HuH-7.5 (cell line): ENCODE data around the gene FCHSD2.
"Not testable (repeated sequence)": the region's sequence is repeated elsewhere in the genome, so short reads cannot be mapped to it uniquely, and the experiment has no call there.

Experiments
- DNase-seq: peaks from one replicate; pipeline ENCODE4 v3.0.0; 2011; ENCODE audit warnings: low spot score

FCHSD2 gene

DNA sequence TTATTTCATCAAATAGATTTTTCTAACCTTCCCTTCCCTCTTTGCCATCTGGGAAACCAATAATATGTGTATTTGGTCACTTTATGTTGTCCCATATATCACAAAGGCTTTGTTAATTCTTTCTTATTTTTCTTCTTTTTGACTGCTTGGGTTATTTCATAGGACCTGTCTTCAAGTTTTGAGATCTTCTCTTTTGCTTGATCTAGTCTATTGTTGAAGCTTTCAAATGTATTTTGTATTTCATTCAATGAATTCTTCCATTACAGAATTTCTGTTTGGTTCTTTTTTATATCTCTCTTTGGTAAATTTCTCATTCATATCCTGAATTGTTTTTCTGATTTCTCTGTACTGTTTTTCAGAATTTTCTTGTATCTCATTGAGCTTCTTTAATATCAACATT lies 132.1 kb downstream of the FCHSD2 start:
- DNase-seq: no peak

DNA sequence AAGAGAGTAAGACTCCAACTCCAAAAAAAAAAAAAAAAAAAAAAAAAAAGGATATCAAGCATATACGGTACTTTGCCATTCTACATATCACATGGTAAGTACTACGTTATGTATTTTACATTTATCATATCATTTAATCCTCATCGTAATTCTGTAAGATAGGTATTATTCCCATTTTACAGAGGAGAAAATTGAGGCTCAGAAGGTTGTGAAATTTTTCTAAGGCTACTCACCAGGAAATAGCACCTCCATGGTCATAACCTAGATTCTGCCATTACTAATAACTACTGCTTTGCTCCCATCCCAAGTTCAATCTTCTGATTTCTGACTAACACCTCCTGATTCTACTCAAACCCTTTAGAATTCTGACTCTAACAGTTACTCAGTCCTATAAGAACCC lies 138.0 kb downstream of the FCHSD2 start:
- no peak for DNase-seq

DNA sequence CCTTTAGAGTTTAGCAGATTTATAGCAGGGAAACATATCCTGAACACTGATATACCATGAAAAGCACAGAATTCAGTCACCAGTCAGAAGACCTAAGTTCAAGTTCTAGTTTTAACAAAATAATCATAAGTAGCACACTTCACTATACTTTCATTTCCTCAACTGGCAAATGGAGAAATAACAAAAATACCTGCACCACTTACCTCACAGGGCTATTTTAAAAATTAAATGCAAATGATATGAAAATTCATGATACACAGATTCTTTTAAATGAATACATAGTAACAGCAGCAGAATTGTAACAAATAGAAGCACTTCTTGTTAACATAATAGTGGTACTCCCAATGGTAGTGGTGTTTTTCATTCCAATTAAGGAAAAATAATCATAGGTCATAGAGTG lies 139.0 kb downstream of the FCHSD2 start:
- no peak for DNase-seq

- no peak for DNase-seq
These were observed 139.9 kb downstream of the FCHSD2 start for GRCh38 chr11:73002214-73002613.

GRCh38 chr11:73001615-73002014 lies 140.5 kb downstream of the FCHSD2 start:
- no peak for DNase-seq

- no peak for DNase-seq
These were observed 143.4 kb downstream of the FCHSD2 start for GRCh38 chr11:72998676-72999075.

DNA sequence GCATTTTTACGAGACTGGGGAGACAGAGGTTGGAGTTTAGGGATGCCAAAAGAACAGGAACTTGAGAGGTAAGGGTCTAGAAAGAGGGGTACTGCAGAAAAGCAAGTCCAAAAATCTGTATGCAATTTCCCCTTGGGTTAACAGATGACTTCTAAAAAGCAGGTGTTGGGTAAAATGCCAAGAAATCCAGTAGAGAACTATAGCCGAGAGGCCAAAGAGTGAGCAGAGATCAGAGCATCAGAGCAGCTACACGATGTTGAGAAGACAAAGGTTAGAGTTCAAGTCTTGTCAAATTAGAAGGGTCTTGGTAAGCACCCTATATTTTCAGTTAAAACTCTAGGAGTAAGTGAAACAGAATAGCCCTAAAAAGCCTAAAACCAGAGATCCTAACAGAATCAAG lies 145.2 kb downstream of the FCHSD2 start:
- no peak for DNase-seq

DNA sequence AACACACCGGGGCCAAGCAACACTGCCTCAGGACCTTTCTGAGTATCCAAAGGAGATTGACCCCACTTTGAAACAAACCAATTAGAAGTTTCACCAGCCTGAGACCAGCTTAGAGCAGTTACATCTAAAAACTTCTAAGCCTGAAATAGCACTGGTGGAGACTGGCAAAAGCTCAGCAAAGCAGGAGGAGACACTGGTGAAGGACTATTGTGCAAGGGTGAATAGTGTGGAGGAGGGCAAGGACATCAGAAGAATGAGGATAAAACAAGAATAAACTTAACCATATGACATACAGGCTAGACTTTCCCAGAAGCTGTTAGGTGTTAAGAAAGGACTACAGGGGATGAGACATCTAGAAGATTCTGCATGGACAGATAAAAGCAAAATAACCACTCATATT lies 152.4 kb downstream of the FCHSD2 start:
- DNase-seq: no peak

GRCh38 chr11:72988821-72989220 lies 153.3 kb downstream of the FCHSD2 start:
- no peak for DNase-seq

DNA sequence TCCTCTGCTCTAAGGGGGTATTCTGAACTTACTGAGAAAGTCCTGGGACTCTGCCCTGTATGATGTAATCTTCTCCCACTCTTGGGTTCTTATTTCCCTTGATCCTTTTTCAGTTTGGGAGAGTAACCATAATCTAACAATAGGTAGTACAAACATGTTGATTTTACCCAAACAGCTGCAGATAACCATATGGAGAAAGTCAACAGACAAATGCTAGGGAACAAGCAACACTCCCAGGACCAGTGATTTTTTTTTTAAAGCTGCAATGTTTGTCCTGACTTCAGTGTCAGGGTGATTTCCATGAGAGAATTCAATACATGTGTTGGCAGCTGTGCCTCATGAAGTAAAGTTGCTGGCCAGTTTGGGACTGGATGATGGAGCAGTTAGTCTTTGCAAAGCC lies 156.5 kb downstream of the FCHSD2 start:
- peak; percentile 26 for DNase-seq

DNA sequence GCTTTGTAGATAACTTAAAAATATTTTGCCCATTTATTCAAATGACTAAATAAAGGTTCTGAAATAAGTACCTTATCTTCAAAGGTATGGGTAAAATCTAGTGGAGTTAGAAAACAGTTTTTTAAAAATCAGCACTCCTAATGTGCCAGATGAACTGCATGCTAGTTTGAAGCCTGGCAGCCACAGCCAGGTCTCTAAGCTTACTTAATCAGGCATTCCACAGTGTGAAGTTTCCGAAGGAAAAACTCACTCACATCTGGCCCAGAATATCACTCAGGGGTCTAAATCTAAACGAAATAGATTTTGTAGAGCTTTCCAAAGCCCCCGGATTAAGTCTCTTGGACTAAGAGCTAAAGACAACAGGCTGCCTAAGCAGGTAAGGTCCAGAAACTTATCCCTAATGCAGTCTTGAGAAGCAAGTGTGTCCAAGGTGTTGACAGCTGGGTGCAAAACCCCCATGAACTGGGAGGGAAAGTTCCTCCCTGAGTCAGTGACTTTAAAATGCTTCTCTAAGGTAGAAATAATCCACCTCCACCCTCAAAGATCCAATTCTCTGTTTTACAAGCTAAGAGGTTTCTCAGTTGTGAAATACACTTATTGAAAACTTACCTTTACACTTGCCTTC lies 157.6 kb downstream of the FCHSD2 start:
- DNase-seq: no peak

DNA sequence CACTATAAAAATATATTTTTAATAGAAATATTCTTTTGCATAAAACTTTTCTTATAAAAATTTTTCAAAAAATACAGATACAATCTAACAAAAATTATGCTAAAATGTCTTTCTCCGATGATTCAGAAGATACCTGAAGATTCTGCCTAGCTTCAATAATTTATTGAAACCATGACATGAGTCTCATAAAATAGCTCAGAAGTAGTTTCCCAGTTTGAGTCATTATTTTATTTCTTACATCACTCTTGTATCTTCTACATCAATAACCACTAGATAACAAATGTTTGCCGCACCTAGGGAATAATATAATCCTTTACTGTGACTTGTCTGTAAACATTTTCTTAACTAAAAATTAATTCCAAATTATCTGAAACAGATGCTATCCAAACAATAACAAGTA lies 158.6 kb downstream of the FCHSD2 start:
- DNase-seq: no peak

DNA sequence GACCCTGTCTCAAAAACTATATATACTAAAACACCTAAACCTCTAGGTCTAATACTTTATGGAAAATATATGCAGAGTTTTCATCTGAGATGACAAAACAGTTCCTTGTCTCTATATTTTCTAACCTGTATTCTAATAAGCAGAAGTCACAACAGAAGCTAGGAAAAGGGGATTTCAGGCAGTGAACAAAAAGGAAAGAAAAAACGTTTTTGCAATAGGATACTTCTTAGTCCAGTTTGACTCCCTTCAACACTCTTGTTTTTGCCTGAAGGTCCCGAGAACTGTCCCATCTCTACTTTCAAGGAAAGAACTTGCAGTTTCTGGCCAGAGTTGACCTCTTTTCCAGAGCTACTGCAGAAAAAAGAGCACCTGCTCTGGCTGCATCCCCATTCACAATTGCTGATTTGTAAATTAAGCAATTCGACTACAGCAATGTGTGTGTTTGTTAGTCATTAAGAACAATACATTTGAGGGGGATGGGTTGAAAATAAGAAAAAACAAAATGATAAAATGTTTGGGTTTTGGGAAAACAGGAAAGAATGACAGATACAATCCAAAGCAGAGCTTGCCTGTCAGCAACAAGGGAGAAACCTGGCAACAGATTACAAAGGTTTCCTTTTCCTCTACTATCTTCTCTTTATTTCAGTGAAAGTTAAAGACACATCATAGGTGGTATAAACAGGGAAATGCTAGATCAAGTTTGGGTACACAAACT lies 160.0 kb downstream of the FCHSD2 start:
- DNase-seq: no peak

GRCh38 chr11:72981080-72981479 lies 161.0 kb downstream of the FCHSD2 start:
- DNase-seq: no peak

GRCh38 chr11:72977782-72978181 lies 164.3 kb downstream of the FCHSD2 start:
- DNase-seq: not testable (repeated sequence)

DNA sequence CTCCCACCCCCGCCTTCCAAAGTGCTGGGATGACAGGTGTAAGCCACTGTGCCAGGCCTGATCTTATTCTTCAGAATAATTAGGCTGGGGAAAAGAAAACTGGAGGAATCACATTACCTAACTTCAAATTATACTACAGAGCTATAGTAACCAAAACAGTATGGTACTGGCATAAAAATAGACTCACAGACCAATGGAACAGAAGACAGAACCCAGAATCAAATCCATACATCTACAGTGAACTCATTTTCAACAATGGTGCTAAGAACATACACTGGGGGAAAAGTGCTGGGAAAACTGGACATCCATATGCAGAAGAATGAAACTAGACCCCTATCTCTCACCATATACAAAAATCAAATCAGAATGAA lies 165.6 kb downstream of the FCHSD2 start:
- not testable (repeated sequence) for DNase-seq

GRCh38 chr11:72975778-72976521 lies 166.2 kb downstream of the FCHSD2 start:
- no peak for DNase-seq

- DNase-seq: no peak
These were observed 167.5 kb downstream of the FCHSD2 start for GRCh38 chr11:72974487-72975205.

DNA sequence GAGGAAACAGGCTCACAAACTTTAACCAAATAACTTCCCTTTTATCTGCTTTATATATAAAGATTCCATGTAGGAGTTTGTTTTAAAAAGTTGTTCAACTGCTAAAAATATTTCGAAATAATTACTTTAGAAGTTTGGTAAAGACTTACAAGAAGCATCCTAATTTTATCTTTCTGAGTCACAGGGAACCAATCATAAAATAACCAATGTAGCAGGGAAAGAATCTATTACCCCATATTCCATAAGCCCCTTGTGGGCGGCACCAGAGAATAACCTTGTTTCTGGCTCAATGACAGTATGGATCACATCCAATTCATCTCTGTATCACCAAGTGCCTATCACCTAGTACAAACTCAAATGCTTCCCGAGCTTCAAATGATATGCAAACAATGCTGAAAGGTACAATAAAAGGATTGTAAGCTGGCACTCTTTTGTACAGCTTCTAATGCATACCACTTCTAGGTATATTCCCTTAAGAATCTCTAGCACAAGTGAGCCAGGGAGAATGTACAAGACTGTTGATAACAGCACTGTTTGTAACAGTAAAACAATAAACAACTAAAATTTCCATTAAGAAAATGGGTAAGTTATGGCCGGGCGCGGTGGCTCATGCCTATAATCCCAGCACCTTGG lies 169.5 kb downstream of the FCHSD2 start:
- DNase-seq: no peak

- no peak for DNase-seq
These were observed 170.7 kb downstream of the FCHSD2 start for GRCh38 chr11:72971192-72971967.

DNA sequence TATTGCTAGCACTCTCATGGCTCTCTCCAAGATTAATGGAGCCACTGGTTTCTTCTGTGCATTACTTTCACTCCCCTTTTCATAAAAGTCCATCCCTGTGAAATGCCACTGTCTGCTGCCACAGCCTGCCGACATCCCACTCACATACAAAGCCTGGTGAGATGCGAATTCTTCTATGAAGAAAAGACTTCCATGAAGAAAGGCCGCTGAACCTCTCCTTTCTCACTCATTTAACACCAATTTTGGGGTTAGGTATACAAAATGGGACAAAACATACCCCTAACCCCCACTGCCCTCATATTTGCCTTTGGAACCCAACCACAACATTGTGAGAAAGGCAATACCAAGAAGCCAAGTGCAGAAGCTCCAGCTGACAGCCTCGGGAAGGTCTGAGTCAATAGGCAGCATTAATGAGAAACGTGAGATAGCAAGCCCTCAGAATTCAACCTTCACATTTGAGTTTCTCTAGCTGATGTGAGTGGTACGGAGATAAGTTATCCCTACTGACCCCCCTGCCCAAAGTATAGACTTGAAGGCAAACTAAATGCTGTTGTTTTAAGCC lies 171.5 kb downstream of the FCHSD2 start:
- DNase-seq: no peak
